PC-9 (cell line): Measurements from ENCODE around the gene SIK3.

Experiments
- EZH2 ChIP-seq: fragments of 200-600 bp; sonication (generic); IDR thresholded peaks from 2 replicates; pipeline ENCODE4 v1.8.0; 2017; ENCODE audit warnings: antibody characterized with exemption, low read depth
- TF ChIP-seq, protein P1 (sequence below): fragments of 200-600 bp; sonication (generic); conservative IDR thresholded peaks from 2 replicates; pipeline ENCODE4 v1.6.1; 2017; ENCODE audit warnings: mixed run types, antibody characterized with exemption, mild to moderate bottlenecking, moderate library complexity

DNA sequence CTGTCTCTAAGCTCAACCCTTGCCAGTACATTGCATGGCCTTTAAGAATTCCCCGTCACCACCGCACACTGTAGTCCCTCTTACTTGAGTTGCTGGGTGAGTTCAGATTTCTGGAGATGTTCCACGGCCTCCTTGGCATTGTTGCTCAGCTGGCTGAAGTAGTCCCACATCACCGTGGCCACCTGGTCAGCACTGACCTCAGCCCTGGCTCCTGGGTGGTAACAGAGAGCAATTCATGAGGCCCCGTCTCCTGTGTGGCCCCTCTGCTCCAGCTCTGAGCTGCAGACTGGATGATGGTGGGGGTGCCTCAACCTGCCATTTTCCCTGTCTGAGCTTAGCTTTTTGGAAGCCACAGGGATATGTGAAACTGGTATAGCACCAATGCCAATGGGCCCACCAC lies 275.7 kb downstream of the SIK3 start:
- TF ChIP-seq, protein P1, sequence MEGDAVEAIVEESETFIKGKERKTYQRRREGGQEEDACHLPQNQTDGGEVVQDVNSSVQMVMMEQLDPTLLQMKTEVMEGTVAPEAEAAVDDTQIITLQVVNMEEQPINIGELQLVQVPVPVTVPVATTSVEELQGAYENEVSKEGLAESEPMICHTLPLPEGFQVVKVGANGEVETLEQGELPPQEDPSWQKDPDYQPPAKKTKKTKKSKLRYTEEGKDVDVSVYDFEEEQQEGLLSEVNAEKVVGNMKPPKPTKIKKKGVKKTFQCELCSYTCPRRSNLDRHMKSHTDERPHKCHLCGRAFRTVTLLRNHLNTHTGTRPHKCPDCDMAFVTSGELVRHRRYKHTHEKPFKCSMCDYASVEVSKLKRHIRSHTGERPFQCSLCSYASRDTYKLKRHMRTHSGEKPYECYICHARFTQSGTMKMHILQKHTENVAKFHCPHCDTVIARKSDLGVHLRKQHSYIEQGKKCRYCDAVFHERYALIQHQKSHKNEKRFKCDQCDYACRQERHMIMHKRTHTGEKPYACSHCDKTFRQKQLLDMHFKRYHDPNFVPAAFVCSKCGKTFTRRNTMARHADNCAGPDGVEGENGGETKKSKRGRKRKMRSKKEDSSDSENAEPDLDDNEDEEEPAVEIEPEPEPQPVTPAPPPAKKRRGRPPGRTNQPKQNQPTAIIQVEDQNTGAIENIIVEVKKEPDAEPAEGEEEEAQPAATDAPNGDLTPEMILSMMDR = no peak
- no peak for TF ChIP-seq EZH2
